ENCODE data around the gene NOC4L.

NOC4L gene

DNA sequence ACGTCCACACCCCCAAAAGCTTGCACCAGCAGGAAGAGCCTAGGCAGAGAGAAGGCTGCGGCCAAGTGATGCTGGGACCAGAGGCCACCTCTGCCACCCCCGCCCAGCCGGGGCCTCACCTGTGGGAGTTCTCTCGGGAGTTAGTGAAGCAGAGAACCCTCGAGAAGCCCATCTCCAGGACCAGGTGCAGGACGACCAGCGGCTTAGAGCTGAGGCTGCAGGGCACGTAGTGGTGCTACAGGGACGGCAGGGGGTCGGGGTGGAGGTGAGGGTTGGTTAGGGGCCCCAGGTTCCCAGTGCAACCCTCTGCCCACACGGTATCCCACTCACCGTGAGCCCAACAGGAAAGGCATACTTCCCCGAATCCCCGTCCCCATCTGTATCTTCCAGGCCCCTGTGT, 3.8 kb upstream of the NOC4L start:
- H3K27ac ChIP-seq = no peak overlapping the region
- no peak for TF ChIP-seq ZFX (IDR thresholded peaks at IDR 0.05; ENCODE audit: borderline replicate concordance)
- TF ChIP-seq, protein P1, sequence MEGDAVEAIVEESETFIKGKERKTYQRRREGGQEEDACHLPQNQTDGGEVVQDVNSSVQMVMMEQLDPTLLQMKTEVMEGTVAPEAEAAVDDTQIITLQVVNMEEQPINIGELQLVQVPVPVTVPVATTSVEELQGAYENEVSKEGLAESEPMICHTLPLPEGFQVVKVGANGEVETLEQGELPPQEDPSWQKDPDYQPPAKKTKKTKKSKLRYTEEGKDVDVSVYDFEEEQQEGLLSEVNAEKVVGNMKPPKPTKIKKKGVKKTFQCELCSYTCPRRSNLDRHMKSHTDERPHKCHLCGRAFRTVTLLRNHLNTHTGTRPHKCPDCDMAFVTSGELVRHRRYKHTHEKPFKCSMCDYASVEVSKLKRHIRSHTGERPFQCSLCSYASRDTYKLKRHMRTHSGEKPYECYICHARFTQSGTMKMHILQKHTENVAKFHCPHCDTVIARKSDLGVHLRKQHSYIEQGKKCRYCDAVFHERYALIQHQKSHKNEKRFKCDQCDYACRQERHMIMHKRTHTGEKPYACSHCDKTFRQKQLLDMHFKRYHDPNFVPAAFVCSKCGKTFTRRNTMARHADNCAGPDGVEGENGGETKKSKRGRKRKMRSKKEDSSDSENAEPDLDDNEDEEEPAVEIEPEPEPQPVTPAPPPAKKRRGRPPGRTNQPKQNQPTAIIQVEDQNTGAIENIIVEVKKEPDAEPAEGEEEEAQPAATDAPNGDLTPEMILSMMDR (IDR thresholded peaks at IDR 0.05) = no peak

DNA sequence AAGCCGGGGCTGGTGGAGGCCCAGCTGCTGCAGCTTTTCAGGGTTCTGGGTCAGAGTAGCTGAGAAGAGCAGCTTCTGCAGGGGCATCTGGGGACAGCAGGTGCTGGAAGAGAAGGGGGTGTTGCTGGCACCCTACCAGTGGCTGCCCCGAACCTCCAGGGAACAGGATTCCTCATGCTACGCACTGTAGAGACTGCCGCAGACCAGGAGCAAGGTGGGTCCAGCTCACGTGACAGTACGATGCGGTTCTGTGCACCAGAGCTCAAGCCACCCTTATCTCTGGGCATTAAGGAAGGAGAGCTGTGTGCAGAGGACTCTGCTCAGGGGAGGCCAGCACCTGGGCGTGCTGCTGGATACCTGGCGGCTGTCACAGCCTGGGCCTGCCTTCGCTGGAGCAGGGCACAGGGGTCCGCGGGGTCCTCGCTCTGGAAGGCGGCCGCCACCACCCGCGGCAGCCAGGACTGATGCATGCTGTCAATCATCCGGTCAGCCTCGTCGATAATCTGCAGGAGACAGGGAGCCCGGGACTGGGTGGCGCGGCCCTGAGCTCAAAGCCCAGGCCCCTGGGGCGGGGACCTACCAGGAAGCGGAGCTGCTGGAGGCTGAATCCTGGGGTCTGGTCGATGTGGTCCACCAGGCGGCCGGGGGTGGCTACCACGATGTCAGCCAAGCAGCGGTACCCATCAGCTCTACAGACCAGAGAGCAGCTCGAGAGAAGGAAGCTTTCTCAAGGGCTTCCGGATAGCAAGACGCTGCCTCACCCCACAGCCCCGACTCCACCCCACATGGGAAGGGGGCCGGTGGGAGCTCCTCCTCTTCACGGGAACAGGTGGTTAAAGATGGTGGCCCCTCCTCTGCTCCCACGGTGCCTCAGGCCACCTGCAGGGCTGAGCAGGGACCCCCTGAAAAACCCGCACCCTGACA, 3.1 kb upstream of the NOC4L start:
- H3K27ac ChIP-seq = no peak overlapping the region

GRCh38 chr12:132141976-132142678, 2.1 kb upstream of the NOC4L start:
- TF ChIP-seq, protein P1 (IDR thresholded peaks at IDR 0.05) = no peak

More for the DNA sequence above, 3.1 kb upstream of the NOC4L start:
- no peak for TF ChIP-seq ZFX (IDR thresholded peaks at IDR 0.05; ENCODE audit: borderline replicate concordance)
- TF ChIP-seq, protein P1 (IDR thresholded peaks at IDR 0.05) = no peak

GRCh38 chr12:132142679-132143335, 1.4 kb upstream of the NOC4L start:
- no peak for TF ChIP-seq ZFX (IDR thresholded peaks at IDR 0.05; ENCODE audit: borderline replicate concordance)
- TF ChIP-seq, protein P1 (IDR thresholded peaks at IDR 0.05) = no peak
- peak overlapping the region; percentile 67 for H3K27ac ChIP-seq

More at GRCh38 chr12:132141976-132142678, 2.1 kb upstream of the NOC4L start:
- peak overlapping the region; percentile 67; the same call in 1 of the 2 replicates for H3K27ac ChIP-seq

GRCh38 chr12:132143336-132144071, 753 bp upstream of the NOC4L start:
- TF ChIP-seq, protein P1 (IDR thresholded peaks at IDR 0.05) = no peak
- no peak for TF ChIP-seq ZFX (IDR thresholded peaks at IDR 0.05; ENCODE audit: borderline replicate concordance)
- peak overlapping the region; percentile 67 for H3K27ac ChIP-seq

DNA sequence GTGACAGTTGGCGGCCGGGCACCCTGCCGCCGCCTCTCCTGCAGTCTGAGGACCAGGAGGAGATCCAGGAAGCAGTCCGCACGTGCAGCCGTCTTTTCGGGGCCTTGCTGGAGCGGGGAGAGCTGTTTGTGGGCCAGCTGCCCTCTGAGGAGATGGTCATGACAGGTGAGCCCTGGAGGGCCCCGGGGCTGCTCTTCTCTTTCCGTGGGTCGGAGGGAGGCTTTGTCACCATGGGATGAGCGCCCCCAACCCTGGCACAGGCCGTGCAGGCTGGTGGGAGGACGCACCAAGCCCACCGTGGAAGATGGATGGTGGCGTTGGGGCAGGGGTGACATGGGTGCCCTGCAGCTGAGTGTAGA, 532 bp downstream of the NOC4L start:
- peak overlapping the region; percentile 67 for H3K27ac ChIP-seq
- TF ChIP-seq, protein P1 (IDR thresholded peaks at IDR 0.05) = no peak
- TF ChIP-seq ZFX (IDR thresholded peaks at IDR 0.05; ENCODE audit: borderline replicate concordance) = no peak
